ENCODE data around the gene ANKS1A. TPM values are rescaled to one million over a fixed set of nuclear protein-coding genes. Genes with fewer than 3 reads are reported as not detected.

ANKS1A gene
- total RNA-seq, 1 experiment from 2014 or later, result 35.0 TPM

DNA sequence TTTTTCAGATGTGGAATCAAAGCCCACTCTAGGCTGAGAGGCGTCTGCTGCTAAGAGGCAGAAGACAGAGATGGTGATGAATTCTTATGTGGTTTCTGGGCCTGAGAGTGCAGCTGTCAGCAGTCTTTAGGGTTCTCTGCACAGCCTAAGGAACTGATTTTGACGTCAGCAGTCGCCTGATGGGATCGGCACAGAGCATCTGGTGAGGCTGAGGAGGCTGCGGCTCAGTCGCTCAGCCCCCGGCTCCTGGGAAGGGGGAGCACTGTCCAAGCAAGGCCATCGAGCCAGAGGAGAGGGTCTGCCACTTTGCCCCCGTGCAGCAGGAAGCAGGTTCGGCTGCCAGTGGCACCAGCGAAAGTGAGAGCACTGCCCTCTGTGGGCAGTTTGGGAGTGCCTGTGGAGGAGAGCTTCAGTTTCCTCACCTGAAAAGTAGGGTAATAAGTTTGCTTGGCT, 159.6 kb downstream of the ANKS1A start:
- Mint-ChIP-seq H3K27me3 (ENCODE audit: low read depth) (no peaks in the 10 kb centered on the region), H3K27ac (no peak overlapping the region), H3K36me3 (peaks cover 4% of the 10 kb centered on the region; the same call in 1 of the 2 replicates), H3K4me1 (no peaks in the 10 kb centered on the region), H3K4me3 (no peak overlapping the region), H3K9me3 (no peaks in the 10 kb centered on the region)
- peak; percentile 42 for DNase-seq (ENCODE audit: low spot score)
- ChIA-PET CTCF (interaction anchor here (0.6 to 4.5 kb wide), 15 partner anchors 9 to 192 kb away, joined by 3 to 30 read pairs (median 8); no protein-coding TSS in a partner anchor), POLR2A (interaction anchor here (1.4 kb wide), 1 partner anchor 24 kb away, joined by 4 read pairs; no protein-coding TSS in a partner anchor)
- peak; percentile 43 for ATAC-seq
- TF ChIP-seq NR1H2 (CRISPR knock-in tag; IDR thresholded peaks at IDR 0.05) (no peak), CREB1 (CRISPR knock-in tag; IDR thresholded peaks at IDR 0.05) (no peak), GTF2I (CRISPR knock-in tag; conservative IDR thresholded peaks at IDR 0.05) (peak; percentile 77; the same call in 1 of the 2 replicates), FOXK1 (CRISPR knock-in tag; IDR thresholded peaks at IDR 0.05) (no peak), RORB (CRISPR knock-in tag; IDR thresholded peaks at IDR 0.05) (no peak), ZNF121 (CRISPR knock-in tag; IDR thresholded peaks at IDR 0.05) (peak; percentile 100)
- TF ChIP-seq, protein P1, sequence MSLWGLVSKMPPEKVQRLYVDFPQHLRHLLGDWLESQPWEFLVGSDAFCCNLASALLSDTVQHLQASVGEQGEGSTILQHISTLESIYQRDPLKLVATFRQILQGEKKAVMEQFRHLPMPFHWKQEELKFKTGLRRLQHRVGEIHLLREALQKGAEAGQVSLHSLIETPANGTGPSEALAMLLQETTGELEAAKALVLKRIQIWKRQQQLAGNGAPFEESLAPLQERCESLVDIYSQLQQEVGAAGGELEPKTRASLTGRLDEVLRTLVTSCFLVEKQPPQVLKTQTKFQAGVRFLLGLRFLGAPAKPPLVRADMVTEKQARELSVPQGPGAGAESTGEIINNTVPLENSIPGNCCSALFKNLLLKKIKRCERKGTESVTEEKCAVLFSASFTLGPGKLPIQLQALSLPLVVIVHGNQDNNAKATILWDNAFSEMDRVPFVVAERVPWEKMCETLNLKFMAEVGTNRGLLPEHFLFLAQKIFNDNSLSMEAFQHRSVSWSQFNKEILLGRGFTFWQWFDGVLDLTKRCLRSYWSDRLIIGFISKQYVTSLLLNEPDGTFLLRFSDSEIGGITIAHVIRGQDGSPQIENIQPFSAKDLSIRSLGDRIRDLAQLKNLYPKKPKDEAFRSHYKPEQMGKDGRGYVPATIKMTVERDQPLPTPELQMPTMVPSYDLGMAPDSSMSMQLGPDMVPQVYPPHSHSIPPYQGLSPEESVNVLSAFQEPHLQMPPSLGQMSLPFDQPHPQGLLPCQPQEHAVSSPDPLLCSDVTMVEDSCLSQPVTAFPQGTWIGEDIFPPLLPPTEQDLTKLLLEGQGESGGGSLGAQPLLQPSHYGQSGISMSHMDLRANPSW (CRISPR knock-in tag; conservative IDR thresholded peaks at IDR 0.05; ENCODE audit: low read depth), result no peak

DNA sequence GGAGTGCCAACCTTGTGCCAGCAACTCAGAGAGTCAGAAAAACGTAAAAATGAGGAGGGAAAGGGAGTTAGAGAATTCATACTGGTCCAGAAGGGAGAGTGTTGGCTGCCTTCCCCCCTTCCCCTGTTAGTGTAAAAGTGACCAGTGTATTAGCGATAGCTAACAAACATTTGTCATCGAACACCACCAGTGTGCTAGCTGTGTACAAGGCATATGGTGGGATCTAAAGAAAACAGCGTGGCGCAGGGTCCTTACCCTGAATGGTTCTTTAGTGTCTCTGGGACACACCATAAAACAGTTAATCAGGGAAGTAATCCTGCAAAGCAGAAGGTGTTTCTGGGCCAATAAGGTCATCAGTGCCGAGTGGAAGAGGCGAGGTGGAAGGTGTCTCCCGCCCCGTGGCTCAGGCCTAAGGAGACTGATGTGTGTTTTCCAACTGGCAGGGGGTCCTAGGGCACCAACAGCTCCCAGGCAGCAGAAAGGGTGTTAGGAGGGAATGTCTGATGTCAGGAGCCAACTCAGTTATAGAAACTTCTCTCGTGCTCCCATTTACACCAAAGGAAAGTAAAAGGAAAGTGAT, 160.2 kb downstream of the ANKS1A start:
- ATAC-seq, result no peak
- no peak overlapping the region for H3K27ac Mint-ChIP-seq
- no peaks in the 10 kb centered on the region for H3K4me1 Mint-ChIP-seq
- no peak for DNase-seq (ENCODE audit: low spot score)
- no peaks in the 10 kb centered on the region for H3K9me3 Mint-ChIP-seq
- H3K27me3 Mint-ChIP-seq (ENCODE audit: low read depth), result no peaks in the 10 kb centered on the region
- peaks cover 4% of the 10 kb centered on the region; the same call in 1 of the 2 replicates for H3K36me3 Mint-ChIP-seq
- no peak overlapping the region for H3K4me3 Mint-ChIP-seq
- CTCF ChIA-PET, result interaction anchor here (0.6 to 4.5 kb wide), 16 partner anchors 9 to 91 kb away, joined by 3 to 30 read pairs (median 6); no protein-coding TSS in a partner anchor
- TF ChIP-seq ZNF263 (CRISPR knock-in tag; IDR thresholded peaks at IDR 0.05; ENCODE audit: low read depth), result no peak
- TF ChIP-seq, protein P2, sequence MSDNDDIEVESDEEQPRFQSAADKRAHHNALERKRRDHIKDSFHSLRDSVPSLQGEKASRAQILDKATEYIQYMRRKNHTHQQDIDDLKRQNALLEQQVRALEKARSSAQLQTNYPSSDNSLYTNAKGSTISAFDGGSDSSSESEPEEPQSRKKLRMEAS (CRISPR knock-in tag; IDR thresholded peaks at IDR 0.05), result 0 out of 2 replicates have a peak, but pooled peaks have one; percentile 37
- POLR2A ChIA-PET, result interaction anchor here (0.6 to 1.4 kb wide), 2 partner anchors 25 to 473 kb away, joined by 3 to 4 read pairs; no protein-coding TSS in a partner anchor

DNA sequence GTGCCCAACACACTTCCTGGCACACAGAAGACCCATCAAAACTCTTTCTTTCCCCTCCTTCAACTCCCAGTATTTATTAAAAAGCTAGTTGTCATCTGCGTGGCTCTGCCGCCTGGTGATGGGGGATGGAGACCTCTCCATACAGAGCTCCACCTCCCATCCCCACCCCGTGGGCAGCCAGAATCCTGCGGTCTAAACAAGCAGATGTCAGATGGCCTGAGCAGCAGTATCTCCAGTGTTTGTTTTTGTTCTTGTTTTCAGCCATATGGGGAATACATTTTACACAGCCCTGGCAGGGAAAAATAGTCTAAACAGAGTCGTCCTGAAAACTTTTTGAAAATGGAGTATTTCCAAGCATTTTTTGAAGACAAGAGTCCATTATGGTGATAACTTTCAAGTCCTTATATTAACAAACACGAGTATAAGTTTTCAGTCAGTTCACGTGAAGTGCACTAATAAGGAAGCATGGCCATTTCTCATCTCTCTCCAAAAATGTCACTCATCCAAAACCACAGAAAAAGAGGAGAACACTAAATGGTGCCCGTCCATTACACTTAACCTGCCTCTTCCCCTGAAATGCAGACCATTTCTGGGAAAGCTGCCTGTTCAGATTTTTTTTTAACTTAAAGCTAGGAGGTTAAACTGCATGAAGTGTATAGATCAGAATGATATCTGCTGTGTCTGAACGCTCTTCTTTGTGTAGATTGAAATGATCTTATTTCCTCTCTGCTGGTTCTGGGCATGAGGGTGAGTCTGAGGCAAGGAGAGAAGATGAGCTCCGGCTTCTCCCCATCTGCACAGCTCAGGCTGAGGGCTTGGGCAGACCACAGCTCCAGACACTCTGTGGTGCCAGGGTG, 161.1 kb downstream of the ANKS1A start:
- H3K4me3 Mint-ChIP-seq, result no peak overlapping the region
- no peak for ATAC-seq
- POLR2A ChIA-PET, result interaction anchor here (0.6 to 1.4 kb wide), 3 partner anchors 22 to 472 kb away, joined by 3 to 4 read pairs (median 3); no protein-coding TSS in a partner anchor
- DNase-seq (ENCODE audit: low spot score), result no peak
- H3K36me3 Mint-ChIP-seq, result peaks cover 4% of the 10 kb centered on the region; the same call in 1 of the 2 replicates
- H3K27me3 Mint-ChIP-seq (ENCODE audit: low read depth), result no peaks in the 10 kb centered on the region
- CTCF ChIA-PET, result interaction anchor here (0.6 to 4.5 kb wide), 11 partner anchors 11 to 90 kb away, joined by 3 to 30 read pairs (median 4); no protein-coding TSS in a partner anchor
- H3K27ac Mint-ChIP-seq, result no peak overlapping the region
- TF ChIP-seq IRF2 (CRISPR knock-in tag; IDR thresholded peaks at IDR 0.05; ENCODE audit: borderline replicate concordance, low read depth), result no peak
- no peak for TF ChIP-seq ELF4 (CRISPR knock-in tag; IDR thresholded peaks at IDR 0.05; ENCODE audit: low read depth)
- H3K4me1 Mint-ChIP-seq, result no peaks in the 10 kb centered on the region
- H3K9me3 Mint-ChIP-seq, result no peaks in the 10 kb centered on the region

DNA sequence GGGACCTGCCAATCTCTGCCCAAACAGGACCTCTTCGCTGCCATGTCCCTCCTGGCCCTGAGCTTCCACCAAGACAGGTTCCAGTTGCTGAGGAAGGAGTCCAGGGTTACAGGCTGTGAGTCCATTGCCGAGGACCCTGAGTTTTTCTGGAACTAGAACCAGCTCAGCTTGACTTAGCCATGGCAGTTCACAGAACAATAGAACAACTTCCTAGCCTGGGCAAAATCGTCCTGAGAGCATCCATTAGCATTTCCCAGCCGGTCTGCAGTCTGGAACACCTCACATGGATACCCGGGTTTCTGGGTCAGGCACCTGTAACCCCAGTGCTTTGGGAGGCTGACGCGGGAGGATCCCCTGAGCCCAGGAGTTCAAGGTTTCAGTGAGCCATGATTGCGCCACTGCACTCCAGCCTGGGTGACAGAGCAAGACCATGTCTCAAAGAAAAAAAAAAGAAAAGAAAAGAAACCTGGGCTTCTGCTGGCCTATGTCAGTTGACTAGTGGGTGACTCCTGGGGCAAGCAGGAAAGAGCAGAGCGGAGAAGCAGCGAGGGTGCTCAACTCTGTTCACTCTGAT, 161.8 kb downstream of the ANKS1A start:
- Mint-ChIP-seq H3K36me3 (peaks cover 7% of the 10 kb centered on the region; the same call in 1 of the 2 replicates), H3K27ac (no peak overlapping the region), H3K4me3 (no peak overlapping the region), H3K9me3 (no peaks in the 10 kb centered on the region), H3K4me1 (no peaks in the 10 kb centered on the region), H3K27me3 (ENCODE audit: low read depth) (no peaks in the 10 kb centered on the region)
- ChIA-PET POLR2A (interaction anchor here (0.9 kb wide), 1 partner anchor 21 kb away, joined by 3 read pairs; no protein-coding TSS in a partner anchor), CTCF (interaction anchor here (0.6 to 4.5 kb wide), 4 partner anchors 12 to 89 kb away, joined by 3 to 30 read pairs (median 4); no protein-coding TSS in a partner anchor)
- no peak for DNase-seq (ENCODE audit: low spot score)
- ATAC-seq, result no peak
- no peak for TF ChIP-seq RORB (CRISPR knock-in tag; IDR thresholded peaks at IDR 0.05)
- no peak for TF ChIP-seq NR3C1 (CRISPR knock-in tag; conservative IDR thresholded peaks at IDR 0.05; ENCODE audit: low read depth)
- TF ChIP-seq, protein P3, sequence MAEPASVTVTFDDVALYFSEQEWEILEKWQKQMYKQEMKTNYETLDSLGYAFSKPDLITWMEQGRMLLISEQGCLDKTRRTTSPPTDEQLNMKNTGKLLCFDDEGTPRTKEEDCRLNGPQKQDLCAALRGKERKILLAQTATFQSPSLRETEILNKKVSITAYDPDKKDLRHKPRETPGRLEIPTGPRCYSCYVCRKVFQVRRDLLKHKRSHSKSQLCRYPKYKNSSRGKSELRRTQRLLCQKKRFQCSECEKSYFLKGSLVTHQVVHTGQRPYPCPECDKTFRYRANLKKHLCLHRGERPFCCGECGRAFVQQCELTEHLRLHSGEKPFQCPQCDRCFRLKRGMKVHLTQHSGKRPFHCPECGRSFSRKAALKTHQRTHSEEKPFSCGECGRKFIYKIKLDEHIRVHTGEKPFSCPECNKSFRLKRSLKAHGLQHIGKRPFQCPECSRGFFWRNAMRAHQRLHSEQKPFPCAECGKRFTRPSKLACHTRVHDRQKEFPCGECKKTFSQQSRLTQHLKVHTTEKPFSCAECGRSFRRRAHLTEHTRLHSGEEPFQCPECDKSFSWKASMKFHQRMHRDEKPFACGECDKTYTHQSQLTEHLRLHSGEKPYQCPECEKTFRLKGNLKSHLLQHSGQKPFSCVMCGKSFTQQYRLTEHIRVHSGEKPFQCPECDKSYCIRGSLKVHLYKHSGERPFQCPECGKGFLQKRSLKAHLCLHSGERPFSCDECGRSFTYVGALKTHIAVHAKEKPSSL (CRISPR knock-in tag; conservative IDR thresholded peaks at IDR 0.05), result no peak

Data from WTC11 (cell line).